Keratinocyte (primary cell): ENCODE measurements around the gene NPM1.

Experiments
- CTCF ChIP-seq, 3 experiments: IDR thresholded peaks in 1 of 3; conservative IDR thresholded peaks in 1 of 3; optimal IDR thresholded peaks in 1 of 3; 2 replicates in 2 of 3; 3 replicates in 1 of 3; pipeline versions ENCODE3 to v1.5.1; 2011; ENCODE audit warnings: low read length in 3 of 3, mild to moderate bottlenecking in 3 of 3, moderate library complexity in 2 of 3, control low read depth in 1 of 3, inconsistent platforms in 1 of 3; ENCODE audit not compliant: insufficient read depth in 2 of 3; ENCODE audit errors: extremely low read depth in 1 of 3
- EZH2 ChIP-seq: IDR thresholded peaks from one replicate; pipeline ENCODE4 v1.6.1; 2012; ENCODE audit warnings: inconsistent platforms, mild to moderate bottlenecking, low read length, moderate library complexity

GRCh38 chr5:171391996-171392577 is 4.4 kb downstream of the NPM1 start:
- TF ChIP-seq CTCF (optimal IDR thresholded peaks at IDR 0.05 in 1 of 3, IDR thresholded peaks at IDR 0.05 in 1 of 3, conservative IDR thresholded peaks at IDR 0.05 in 1 of 3; ENCODE audit: extremely low read depth in 1 of 3, insufficient read depth in 2 of 3, low read length in 3 of 3): no peak
- no peak for TF ChIP-seq EZH2
